NCI-H1105 (cell line): ENCODE results near the gene RPL37.
"Not testable (repeated sequence)": the region's sequence is repeated elsewhere in the genome, so short reads cannot be mapped to it uniquely, and the experiment has no call there.

Source experiments
- DNase-seq: peaks from one replicate; lab custom pipeline; 2025; lab: John Stamatoyannopoulos, UW

Gene RPL37

GRCh38 chr5:40833712-40834229 is 1.3 kb downstream of the RPL37 start:
- no peak for DNase-seq

- DNase-seq, result no peak
Observed at GRCh38 chr5:40832345-40832744, 2.7 kb downstream of the RPL37 start.

GRCh38 chr5:40831346-40832210 is 3.4 kb downstream of the RPL37 start:
- DNase-seq, result no peak

GRCh38 chr5:40829748-40830533 is 5.1 kb downstream of the RPL37 start:
- no peak for DNase-seq

GRCh38 chr5:40828690-40829661 is 6.0 kb downstream of the RPL37 start:
- no peak for DNase-seq

GRCh38 chr5:40828021-40828631 is 6.9 kb downstream of the RPL37 start:
- no peak for DNase-seq

GRCh38 chr5:40827188-40827977 is 7.6 kb downstream of the RPL37 start:
- no peak for DNase-seq

- no peak for DNase-seq
Observed at GRCh38 chr5:40826489-40827187, 8.4 kb downstream of the RPL37 start.

GRCh38 chr5:40825461-40826043 is 9.5 kb downstream of the RPL37 start:
- DNase-seq, result not testable (repeated sequence)

- no peak for DNase-seq
Observed at GRCh38 chr5:40823459-40823858, 11.6 kb downstream of the RPL37 start.

- DNase-seq, result no peak
Observed at GRCh38 chr5:40813698-40814281, 21.2 kb downstream of the RPL37 start.

- DNase-seq, result no peak
Observed at GRCh38 chr5:40812125-40812524, 22.9 kb downstream of the RPL37 start.

GRCh38 chr5:40801771-40802562 is 33.1 kb downstream of the RPL37 start:
- DNase-seq, result no peak

GRCh38 chr5:40799258-40799657 is 35.8 kb downstream of the RPL37 start:
- DNase-seq, result no peak

- no peak for DNase-seq
Observed at GRCh38 chr5:40798801-40799210, 36.2 kb downstream of the RPL37 start.

- DNase-seq, result peak; percentile 82
Observed at GRCh38 chr5:40798012-40798800, 36.8 kb downstream of the RPL37 start, which contains the start of gene PRKAA1. Gene PRKAA1 (minus strand): TSS chr5:40798374. CDS start chr5:40798189, 185 bp downstream.
